NCI-H1048 (cell line): ENCODE measurements around the gene FAM204A.

Source experiments
- DNase-seq: peaks from one replicate; lab custom pipeline; 2025; lab: John Stamatoyannopoulos, UW

Gene FAM204A

GRCh38 chr10:118341791-118342637, at the start of gene FAM204A:
FAM204A (minus strand) TSS chr10:118342324; CDS start chr10:118336415, 5,909 bp downstream.
- DNase-seq, result peak; percentile 79

- no peak for DNase-seq
These were observed 41.6 kb upstream of the FAM204A start for GRCh38 chr10:118383699-118384098.

GRCh38 chr10:118383063-118383689, 41.1 kb upstream of the FAM204A start:
- DNase-seq, result no peak

GRCh38 chr10:118374404-118374803, 32.3 kb upstream of the FAM204A start:
- no peak for DNase-seq

- DNase-seq, result no peak
These were observed 31.7 kb upstream of the FAM204A start for GRCh38 chr10:118373786-118374185.

DNA sequence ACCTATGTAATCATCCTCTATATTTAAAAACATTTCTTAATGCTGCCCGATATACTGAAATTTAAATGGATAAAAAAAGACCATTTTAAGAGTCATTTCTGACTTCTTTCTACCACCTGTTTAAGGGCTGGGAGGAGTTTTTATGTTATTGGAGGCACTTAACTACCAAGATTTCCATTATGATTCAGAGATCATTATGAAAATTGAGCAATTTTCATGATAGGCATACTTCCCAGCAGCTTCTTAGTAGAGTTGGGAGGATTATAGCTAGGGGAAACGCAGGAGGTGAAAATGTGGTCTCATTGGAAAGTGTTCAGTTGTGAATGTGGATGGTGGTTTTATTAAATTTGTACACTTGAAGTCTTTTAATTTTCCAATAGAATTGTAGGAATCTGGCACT, 28.4 kb upstream of the FAM204A start:
- no peak for DNase-seq

DNA sequence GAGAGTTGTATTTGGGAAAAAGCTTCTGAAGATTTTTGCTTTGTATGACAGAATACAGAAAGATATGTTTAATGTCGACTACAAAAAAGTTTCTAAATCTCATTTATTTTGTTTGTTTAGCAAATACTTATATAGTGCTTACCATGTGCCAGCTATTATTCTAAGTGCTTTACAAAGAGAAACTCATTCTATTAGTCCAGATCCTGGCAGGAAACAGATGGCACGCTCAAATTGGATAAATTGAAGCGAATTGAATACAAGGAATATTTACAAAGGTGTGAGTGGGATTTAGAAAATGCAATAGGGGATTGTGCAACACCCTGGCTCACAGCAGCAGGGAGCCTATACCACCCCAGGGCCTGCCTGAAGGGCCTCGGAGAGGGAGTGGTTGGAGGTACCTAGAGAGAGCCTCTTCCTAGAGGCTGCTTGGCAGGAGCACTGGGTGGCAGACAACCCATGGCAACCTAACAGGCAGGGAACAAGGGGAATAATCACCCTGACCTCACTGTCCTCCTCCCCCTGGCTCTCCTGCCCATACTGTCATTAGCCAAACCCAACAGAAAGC, 27.6 kb upstream of the FAM204A start:
- no peak for DNase-seq

GRCh38 chr10:118365702-118366101, 23.6 kb upstream of the FAM204A start:
- no peak for DNase-seq

GRCh38 chr10:118362103-118362502, 20.0 kb upstream of the FAM204A start:
- no peak for DNase-seq

DNA sequence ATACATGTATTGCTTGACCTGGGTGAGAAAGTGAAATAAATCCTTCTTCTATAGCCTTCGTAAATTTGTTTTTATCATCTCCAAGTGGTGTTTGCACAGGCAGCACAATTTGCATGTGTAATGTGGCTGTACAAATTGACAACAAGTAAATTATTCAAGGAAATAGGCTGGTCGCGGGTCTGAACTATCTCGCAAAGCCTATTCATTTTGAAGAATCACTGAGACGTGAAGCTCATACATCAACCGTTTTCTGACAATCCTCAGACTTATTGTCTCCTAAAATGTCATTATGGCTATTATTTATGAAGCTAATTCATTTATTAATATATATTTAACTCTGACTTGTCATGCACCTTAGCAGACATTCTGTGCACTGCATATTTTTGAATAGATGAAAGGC, 16.2 kb upstream of the FAM204A start:
- peak; percentile 44 for DNase-seq

DNA sequence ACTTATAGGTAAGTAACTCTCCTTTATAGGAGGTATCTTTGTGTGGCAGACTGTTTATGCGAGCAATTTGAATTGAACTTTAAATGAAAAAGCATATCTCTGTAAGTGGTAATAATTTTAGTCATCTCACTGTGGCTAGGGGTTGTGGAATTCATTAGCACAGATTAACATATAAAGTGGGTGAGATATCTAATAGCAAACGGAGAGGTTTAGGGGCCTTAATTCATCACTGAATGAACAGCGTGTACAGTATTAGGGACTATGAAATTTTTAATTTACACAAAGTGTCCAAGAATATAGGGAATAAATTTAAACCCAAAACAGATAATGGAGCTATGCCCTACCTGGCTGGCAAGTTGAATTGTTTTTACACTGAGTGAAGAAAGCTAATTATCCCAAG, 15.7 kb upstream of the FAM204A start:
- DNase-seq, result no peak

GRCh38 chr10:118356628-118357027, 14.5 kb upstream of the FAM204A start:
- DNase-seq, result no peak

DNA sequence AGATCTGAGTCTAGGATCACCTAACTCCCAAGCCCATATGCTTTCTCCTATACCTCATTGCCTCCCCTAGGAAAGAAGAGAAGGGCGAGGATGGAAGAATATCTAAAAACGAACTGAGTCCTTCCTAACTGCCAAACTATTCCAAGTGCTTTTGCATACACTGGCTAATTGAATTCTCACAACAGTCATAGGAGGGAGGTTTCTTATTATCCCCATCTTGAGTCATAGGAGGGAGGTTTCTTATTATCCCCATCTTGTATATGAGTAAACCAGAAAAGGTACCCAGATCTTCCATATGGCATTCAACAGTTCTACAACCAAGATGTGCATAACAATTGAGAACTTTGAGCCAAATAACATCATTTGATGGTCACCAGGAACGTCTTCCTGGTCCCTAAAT, 13.1 kb upstream of the FAM204A start:
- no peak for DNase-seq

- DNase-seq, result no peak
These were observed 7.1 kb upstream of the FAM204A start for GRCh38 chr10:118349235-118349634.

GRCh38 chr10:118343549-118343948, 1.4 kb upstream of the FAM204A start:
- DNase-seq, result no peak

DNA sequence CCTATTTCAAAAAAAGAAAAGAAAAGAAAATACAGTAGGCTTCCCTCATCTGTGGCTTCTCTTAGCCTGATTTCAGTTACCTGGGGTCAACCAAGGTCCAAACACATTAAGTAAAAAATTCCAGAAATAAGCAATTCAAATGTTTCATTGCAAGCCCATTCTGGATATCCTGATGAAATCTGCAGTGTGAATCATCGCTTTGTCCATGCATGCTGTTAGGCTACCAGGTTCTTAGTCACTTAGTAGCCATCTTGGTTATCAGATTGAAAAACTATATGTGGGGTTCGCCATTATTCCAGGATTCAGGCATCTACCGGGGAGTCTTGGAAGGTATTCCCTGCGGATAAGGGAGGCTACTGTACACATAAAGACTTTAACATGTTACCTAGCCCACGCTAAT, 991 bp upstream of the FAM204A start:
- no peak for DNase-seq

- DNase-seq, result no peak
These were observed 505 bp upstream of the FAM204A start for GRCh38 chr10:118342638-118343020.

GRCh38 chr10:118340486-118340885, 1.6 kb downstream of the FAM204A start:
- no peak for DNase-seq

- DNase-seq, result no peak
These were observed 3.0 kb downstream of the FAM204A start for GRCh38 chr10:118339111-118339510.

DNA sequence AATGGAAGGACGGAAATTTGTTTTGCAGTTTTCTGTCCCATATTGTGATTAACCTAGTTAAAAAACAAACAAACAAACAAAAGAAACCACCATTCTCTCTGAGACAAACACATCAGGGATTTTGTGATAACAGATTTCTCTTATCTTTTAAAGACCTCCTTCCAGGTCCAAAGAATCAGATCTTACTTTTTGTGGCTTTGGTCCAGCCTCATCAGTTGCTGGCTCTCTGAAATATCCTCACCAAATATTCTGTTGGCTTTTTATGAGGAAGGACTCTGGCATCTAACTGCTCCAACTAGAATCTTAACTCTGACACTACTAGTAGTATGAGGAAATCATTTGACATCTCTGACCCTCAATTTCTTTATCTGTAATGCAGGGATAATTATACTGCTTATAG, 4.8 kb downstream of the FAM204A start:
- no peak for DNase-seq

DNA sequence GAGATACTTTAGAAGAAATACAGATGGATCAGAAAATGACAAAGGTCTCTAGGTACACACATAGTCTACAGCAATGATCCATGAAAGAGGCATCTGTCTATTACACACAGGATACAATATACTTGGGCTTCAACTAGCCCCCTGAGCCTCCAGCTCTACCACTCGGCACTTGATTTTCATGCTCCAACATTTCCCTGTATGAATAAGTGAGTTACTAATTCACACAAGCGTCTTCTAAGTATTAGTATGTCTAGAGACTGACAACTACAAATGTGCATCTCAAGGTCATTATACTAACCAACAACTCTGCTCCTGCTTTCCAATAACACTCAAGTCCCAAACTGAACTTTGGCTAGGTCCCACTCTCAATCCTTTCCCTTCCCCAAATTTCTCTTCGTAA, 8.3 kb downstream of the FAM204A start:
- DNase-seq, result no peak

GRCh38 chr10:118332948-118333710, 9.0 kb downstream of the FAM204A start:
- DNase-seq, result no peak

- no peak for DNase-seq
These were observed 9.9 kb downstream of the FAM204A start for GRCh38 chr10:118332236-118332635.
